Epithelial cell of proximal tubule (primary cell): ENCODE results near the gene ENTPD6. TPM values are rescaled to one million over a fixed set of nuclear protein-coding genes. Genes with fewer than 3 reads are reported as not detected.

ENCODE experiments used
- total RNA-seq: library from RNA; depleted of rRNA; stranded (reverse); fragments of >200 nt; gene quantifications from 2 replicates; pipeline ENCODE4 v1.2.3, GENCODE V29; 2015

The ENTPD6 gene
- total RNA-seq, 1 donor from 2014 or later, result 76.5 TPM

Other genes with a start within 250 kb of the ENTPD6 start
- not detected in 2 replicates for gene CST7, start 246.4 kb upstream of the ENTPD6 start, total RNA-seq
- gene APMAP, start 203.0 kb upstream of the ENTPD6 start, total RNA-seq, result 94.4 and 108 TPM in 2 replicates
- gene ACSS1, start 137.6 kb upstream of the ENTPD6 start, total RNA-seq, result 3.9 and 4.1 TPM in 2 replicates
- gene VSX1, start 113.6 kb upstream of the ENTPD6 start, total RNA-seq, result not detected in 2 replicates
- 145 and 241 TPM in 2 replicates for gene PYGB, start 52.4 kb downstream of the ENTPD6 start, total RNA-seq
- gene ABHD12, start 195.1 kb downstream of the ENTPD6 start, total RNA-seq, result 60.3 and 79.3 TPM in 2 replicates
- gene GINS1, start 212.0 kb downstream of the ENTPD6 start, total RNA-seq, result 34.9 and 44.1 TPM in 2 replicates